ENCODE data around the gene RPRD2.

The RPRD2 gene

DNA sequence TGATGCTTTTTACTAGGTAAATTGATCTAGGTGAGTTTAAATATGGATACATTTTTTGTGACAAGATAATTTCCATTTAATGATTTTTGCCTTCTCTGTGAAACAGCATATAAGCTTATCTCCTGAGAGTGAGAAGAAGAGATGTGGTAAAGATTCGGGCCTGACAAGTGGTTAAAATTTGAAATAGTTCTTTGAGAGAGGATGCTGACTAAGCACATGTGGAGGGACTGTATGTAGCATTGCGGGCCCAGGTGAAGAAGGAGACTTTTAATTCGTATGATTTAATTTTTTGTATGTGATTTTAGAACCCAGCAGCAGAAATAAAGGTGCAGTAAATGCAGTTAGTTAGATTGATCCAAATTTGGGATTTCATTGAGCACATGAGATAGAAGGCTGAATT lies 51.9 kb downstream of the RPRD2 start:
- H3K4me3 ChIP-seq (ENCODE audit: low read depth, low read length): no peak overlapping the region
- DNase-seq (ENCODE audit: low read depth): no peak
- TF ChIP-seq, protein P1, sequence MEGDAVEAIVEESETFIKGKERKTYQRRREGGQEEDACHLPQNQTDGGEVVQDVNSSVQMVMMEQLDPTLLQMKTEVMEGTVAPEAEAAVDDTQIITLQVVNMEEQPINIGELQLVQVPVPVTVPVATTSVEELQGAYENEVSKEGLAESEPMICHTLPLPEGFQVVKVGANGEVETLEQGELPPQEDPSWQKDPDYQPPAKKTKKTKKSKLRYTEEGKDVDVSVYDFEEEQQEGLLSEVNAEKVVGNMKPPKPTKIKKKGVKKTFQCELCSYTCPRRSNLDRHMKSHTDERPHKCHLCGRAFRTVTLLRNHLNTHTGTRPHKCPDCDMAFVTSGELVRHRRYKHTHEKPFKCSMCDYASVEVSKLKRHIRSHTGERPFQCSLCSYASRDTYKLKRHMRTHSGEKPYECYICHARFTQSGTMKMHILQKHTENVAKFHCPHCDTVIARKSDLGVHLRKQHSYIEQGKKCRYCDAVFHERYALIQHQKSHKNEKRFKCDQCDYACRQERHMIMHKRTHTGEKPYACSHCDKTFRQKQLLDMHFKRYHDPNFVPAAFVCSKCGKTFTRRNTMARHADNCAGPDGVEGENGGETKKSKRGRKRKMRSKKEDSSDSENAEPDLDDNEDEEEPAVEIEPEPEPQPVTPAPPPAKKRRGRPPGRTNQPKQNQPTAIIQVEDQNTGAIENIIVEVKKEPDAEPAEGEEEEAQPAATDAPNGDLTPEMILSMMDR (IDR thresholded peaks at IDR 0.05; ENCODE audit: low read depth, low read length, missing control alignments): no peak

DNA sequence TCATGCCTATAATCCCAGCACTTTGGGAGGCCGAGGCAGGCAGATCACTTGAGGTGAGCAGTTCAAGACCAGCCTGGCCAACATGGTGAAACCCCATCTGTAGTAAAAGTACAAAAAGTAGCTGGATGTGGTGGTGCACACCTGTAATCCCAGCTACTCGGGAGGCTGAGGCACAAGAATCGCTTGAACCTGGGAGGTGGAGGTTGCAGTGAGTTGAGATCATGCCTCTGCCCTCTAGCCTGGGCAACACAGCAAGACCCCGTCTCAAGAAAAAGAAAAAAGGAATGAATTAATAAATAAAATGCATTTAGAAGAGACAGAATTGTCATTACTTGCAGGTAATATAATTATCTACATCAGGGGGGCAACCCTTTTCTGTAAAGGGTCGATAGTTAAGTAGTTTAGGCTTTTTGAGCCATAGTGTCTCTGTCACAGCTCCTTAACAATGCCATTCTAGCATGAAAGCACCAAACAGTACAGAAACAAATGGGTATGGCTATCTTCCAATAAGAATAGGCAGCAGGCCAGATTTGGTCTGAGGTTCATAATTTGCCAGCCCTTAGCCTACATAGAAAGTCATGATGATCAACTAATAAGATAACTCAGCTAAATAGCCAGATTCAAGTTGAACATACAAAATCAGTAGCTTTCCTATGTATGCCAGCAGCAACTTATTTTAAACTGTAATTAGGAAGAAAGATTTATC lies 56.8 kb downstream of the RPRD2 start:
- H3K4me3 ChIP-seq (ENCODE audit: low read depth, low read length): no peak overlapping the region
- no peak for DNase-seq (ENCODE audit: low read depth)
- TF ChIP-seq, protein P1 (IDR thresholded peaks at IDR 0.05; ENCODE audit: low read depth, low read length, missing control alignments): no peak

DNA sequence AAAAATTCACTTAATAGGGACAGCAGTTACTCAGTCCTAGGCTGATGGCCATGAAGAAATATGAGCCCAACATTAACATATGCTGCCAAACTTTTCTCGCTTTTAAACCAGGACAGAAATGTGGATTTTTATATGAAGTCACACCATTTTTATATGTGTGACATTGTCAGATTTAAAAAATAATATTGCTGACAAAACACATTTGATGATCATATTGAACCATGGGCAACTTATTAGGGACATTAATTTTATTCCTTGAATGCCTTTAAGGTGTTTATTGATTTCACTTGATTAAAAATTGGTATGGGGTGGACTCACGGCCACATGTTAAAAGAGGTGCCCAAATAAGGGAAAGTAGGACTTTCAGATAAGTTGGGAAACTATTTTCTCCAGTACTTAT lies 58.6 kb downstream of the RPRD2 start:
- H3K4me3 ChIP-seq (ENCODE audit: low read depth, low read length): no peak overlapping the region
- TF ChIP-seq, protein P1 (IDR thresholded peaks at IDR 0.05; ENCODE audit: low read depth, low read length, missing control alignments): no peak
- no peak for DNase-seq (ENCODE audit: low read depth)

DNA sequence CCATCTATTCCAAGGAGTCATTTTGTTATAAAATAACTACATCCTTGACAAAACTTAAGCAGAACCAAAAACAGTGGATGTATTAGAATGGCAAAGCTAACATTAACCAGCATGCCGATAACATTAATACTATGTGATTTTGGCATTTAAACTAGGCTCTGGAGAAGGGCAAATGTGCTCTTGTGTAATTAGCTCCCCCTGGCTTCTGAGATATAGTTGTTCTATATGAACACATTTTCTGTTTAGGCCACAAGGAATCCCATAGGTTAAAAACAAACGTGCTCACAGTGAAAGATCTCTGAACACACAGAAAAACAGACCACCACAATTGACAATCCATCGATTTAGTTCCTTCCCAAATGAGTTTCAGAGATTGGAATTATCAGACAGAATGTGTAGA lies 65.9 kb downstream of the RPRD2 start:
- DNase-seq (ENCODE audit: low read depth): no peak
- H3K4me3 ChIP-seq (ENCODE audit: low read depth, low read length): no peak overlapping the region
- TF ChIP-seq, protein P1 (IDR thresholded peaks at IDR 0.05; ENCODE audit: low read depth, low read length, missing control alignments): no peak

DNA sequence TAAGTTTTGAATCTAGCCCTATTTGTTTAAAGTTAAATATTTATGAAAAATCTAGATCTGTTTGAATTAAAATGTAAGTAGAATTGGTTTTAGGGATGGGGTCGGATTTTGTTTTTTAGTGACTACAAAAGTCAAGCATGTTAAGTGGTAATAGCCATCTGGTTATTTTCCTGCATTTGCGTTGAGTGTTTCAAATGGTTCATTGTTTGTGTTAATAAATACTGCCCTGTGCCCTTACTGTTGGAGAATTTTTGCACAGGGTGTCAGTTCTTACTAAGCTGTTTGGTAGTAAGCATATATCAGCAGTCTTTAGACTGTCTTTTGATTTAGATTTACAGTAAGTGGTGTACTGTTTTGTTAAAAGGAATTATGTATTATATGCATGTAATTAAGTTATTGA lies 77.2 kb downstream of the RPRD2 start:
- DNase-seq (ENCODE audit: low read depth): no peak
- TF ChIP-seq, protein P1 (IDR thresholded peaks at IDR 0.05; ENCODE audit: low read depth, low read length, missing control alignments): no peak
- H3K4me3 ChIP-seq (ENCODE audit: low read depth, low read length): no peak overlapping the region

DNA sequence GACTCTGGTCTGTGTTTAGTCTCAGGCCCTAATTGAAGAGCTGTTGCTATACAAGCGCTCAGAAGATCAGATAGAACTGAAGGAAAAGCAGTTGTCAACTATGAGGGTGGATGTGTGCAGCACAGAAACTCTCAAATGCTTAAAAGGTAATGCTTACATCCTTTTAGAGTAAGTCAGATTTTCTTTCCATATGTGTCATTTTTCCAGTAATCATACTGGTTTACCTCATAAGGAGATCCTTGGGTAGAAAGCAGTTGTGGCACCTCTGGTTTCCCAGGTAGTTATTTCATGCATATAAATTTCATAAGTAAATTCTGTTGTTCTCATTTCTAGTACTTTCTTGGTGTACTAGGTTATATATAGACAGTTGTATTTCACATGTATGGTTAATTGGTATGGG lies 80.3 kb downstream of the RPRD2 start:
- DNase-seq (ENCODE audit: low read depth): no peak
- TF ChIP-seq, protein P1 (IDR thresholded peaks at IDR 0.05; ENCODE audit: low read depth, low read length, missing control alignments): no peak
- H3K4me3 ChIP-seq (ENCODE audit: low read depth, low read length): no peak overlapping the region

DNA sequence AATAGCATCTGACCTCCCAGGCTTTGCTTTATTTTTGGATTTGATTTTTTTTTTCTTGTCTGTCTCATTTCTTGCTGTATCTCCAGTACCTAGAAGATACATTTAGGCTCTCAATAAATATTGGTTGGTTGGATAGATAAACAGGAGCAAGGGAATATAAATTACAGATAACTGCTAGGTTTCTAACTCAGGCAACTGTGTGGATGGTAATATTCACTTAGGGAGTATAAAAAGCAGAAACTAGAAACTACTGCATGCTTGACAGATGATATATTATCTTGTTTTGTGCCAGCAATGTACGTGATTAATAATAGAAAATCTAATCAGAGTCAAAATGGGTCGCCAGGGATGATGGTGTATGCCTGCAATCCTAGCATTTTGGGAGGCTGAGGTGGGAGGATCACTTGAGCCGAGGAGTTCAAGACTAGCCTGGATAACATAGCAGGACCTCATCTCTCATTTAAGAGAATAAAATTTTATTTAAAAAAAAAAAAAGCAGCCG lies 92.2 kb downstream of the RPRD2 start:
- DNase-seq (ENCODE audit: low read depth): no peak
- no peak overlapping the region for H3K4me3 ChIP-seq (ENCODE audit: low read depth, low read length)
- TF ChIP-seq, protein P1 (IDR thresholded peaks at IDR 0.05; ENCODE audit: low read depth, low read length, missing control alignments): no peak
